Activated CD8-positive, alpha-beta memory T cell treated with anti-CD3 and anti-CD28 coated beads, Interleukin-2, amount 50 U/mL, for 48 hours (primary cell): ENCODE measurements around the gene TULP1.
A peak's percentile ranks its signal among the peaks of the same experiment; 100 is the strongest.

ENCODE experiments used
- DNase-seq: peaks from one replicate; pipeline ENCODE4 v3.0.0-alpha.2; 2020

Gene TULP1

DNA sequence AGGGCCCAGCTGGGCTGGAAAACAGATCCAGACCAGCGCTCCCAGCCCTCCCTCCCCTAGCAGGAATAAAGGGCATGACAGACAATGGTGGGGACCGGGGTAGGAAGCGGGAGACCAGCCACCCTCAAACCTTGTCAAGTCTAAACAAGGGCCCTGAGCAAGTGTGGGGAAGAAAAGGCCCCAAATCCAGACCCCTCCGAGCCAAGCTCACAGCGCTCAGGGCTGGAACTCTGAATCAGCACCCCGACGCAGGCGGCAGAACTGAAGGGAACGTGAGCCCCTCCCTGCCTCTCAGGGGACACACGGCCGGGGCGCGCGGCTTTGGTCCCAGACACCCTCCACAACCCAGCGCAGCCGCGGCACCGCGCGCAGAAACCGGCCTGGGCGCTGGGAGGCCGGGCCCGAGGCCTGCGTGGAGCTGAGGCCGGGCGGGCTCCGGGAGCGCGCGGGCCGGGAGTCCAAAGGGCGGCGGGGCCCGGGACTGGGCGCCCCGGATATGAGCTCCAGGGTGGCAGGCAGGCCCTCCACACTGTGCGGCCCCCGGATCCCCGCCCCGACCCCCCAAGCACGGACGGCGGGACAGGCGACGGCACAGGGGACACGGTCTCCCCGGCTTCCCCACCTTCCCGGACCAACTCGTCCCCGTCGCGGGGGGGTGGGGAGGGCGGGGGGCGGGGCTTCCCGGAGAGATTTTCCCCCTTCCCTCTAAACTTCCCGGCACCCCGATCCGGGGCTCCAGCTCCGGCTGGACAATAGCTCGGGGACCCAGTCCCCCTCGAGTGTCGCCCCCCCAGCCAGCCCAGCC is 16.5 kb downstream of the TULP1 start:
- peak; percentile 62 for DNase-seq

DNA sequence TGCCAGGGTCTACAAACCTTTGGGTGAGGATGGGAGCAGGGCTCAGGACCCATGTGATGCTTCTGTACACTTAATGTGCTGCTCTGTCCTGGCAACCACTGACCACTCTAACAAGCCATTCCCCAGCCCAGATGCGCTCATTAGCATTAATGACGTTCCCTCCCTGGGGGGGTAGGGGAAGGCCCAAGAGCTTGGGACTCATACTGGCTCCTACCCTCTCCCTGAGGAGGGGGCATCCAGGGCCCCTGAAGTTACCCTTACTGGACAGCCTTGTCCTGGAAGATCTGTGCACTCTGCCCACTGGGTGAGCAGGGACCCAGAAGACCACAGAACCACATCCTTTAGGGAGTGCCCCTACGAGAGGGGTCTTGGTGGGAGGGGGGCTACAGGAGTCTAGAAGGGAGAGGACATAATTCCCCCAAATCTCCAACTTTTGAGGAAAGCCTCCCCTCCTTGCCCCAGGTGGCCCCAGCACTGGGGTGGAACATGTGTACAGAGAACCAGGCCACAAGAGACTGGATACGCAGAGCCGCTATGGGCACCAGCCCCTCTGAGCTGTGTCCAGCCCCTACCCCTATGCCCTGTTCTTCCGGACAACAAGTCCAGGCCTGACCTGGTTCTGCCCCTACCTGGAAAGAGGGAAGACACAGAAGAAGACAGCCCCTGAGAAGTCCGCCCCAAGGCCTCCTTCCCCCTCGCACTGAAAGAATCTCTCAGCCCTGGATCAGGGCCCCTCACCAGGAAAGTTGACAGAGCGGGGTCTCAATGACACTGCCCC is 17.2 kb downstream of the TULP1 start:
- no peak for DNase-seq

DNA sequence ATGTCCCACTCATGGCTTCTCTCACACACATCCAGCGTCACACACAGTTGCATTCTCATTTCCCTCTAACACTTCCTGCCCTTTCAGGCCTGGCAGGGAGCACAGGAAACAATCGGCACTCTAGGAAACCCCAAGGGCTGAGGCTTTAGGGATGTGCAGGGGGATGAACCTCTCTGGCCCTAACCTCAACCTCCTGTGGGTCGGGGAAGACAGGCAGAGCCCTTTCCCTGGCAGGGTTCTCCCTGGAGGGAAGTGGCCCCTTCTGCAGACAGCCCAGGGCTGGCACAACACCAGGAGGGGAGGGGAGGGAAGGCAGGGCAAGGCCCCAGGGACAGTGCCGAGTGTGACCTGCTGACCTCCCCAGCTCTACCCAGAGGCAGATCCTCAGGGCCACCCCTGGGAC is 18.5 kb downstream of the TULP1 start:
- DNase-seq, result no peak

DNA sequence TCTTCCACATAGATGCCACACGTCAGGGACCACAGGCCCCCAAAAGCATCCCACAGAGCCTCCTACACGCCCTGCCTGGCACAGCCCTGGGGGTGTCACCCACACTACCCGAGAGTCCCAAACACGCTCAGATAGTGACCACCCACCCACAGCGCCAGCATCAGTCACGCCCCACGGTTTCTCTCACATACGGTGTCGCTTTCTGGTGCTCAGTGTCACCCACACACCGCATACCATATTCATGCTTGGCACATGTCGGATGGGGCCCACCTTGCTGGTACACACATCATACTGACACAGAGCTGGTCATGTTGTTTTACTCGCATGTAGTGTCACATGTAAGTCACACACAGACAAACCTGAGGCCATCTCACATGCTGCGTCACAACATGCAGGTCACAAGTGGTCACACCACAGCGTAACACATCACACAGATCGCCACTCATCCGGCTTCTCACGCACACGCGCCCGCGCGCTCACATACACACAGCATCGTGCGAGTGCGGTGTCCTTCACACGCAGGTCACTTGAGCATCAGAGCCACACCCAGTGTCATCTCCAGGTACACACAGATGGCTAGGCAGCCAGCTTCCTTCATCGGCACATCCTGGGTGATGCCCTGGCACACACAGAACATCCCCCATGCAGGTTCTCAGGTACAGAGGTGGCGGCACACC is 19.3 kb downstream of the TULP1 start:
- DNase-seq, result no peak

DNA sequence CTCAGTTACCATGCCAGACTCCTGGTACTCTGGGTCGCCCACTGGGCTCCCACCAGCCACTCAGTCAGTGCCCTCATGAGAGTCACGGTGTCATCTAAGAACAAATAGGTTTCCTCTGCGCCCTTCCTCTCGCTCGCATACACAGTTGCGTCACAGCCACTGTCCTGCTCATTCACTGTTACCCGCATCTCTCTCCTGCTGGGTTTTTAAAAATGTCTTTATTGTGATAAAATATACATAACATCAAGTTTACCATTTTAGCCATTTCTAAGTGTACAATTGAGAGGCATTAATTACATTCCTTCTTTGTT is 19.8 kb downstream of the TULP1 start:
- no peak for DNase-seq

DNA sequence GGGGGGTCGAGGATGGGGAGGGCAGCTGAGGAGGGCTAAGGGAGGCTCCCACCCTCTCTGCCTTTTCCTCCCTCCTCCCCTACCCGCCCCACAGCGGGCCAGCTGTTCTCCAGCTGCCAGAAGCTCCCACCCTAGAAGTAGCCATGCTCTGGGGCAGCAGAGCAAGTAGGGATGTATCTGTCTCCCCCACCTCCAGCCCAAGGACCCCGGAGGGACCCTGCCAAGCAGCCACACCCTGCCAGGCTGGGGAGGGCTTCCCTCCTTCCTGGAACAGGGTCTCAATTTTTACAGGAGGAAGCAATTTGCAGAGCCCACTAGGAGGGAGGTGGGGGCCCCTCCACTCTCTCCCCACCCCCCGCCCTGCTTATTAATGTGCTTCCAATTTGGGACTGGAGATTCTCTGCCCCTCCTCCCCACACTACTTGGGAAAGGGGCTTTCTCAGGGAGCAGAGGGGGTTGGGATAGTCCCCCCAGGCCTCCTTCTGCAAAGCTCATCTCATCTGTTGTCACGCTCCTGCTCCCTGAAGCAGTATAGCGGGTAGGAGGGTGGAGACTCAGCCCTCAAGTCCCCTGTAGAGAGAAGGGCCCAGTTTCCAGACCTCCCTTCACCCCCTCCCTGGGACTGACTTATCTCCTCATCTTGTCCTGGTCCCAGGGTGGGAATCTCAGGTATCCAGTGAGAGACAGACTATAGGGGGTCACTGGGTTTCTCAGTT is 20.3 kb downstream of the TULP1 start:
- no peak for DNase-seq

DNA sequence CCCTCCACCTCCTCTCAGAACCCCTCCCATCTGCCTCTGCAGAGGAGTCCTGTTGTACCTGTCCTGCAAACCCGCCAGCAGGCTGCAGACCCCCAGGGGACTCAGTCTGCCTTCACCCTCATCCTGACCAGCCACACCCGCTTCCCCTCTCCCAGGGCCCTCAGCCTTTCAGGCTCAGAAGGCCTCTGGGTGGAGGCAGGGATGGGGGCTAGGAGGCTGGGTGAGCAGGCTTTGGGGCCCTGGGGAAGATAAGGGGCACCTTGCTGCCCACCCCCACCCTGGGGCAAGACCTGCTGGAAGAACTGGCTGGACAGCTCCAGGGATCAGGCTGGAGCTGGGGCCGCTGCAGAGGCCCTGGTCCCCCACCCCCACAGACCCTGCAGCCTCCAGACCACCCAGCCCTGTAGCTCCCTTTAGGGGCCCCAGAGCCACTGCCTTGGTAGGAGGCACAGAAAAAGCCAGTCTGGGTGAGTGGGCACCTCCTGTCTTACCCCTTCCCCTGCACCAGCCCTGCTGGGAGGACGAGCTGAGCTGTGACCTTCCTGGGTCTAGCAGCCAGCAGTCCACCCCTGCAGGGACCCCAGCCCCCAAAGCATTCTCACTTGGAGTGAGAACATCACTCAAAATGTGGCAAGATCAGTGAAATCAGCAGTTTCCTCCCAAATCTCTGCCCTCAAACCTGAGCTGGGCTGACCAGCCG is 21.0 kb downstream of the TULP1 start:
- DNase-seq, result no peak

DNA sequence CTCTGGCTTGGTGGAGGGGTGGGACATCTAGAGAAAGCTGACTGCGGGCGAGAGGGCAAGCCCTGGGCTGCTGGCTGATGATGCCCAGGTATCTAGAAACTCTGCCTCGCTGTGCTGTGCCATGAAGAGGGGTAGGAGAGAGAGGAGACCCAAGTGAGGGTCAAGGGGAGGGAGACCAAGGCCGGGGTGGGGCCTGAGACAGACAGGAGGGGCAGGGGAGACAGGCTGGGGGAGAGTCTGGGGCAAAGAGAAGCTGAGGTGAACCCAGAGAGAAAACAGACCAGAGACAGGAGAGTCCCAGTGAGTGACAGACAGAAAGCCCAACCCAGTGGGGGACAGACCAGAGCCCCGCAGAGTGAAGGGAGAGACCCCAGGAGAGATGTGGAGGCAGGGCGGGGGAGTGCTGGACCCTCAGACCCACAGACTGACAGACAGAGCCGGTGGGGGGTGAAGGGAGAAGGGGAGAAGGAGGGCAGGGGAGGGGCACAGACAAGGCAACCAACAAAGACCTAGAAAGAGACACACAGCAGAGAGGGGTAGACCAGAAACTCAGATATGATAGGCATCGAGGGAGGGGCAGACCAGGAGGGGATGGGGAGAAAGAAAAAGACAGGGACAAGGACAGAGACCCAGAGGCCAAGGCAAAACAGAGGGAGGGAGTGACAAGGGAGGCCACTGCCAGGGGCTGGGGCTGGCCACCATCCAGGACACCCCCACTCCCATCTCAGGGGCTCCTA is 21.7 kb downstream of the TULP1 start:
- no peak for DNase-seq

DNA sequence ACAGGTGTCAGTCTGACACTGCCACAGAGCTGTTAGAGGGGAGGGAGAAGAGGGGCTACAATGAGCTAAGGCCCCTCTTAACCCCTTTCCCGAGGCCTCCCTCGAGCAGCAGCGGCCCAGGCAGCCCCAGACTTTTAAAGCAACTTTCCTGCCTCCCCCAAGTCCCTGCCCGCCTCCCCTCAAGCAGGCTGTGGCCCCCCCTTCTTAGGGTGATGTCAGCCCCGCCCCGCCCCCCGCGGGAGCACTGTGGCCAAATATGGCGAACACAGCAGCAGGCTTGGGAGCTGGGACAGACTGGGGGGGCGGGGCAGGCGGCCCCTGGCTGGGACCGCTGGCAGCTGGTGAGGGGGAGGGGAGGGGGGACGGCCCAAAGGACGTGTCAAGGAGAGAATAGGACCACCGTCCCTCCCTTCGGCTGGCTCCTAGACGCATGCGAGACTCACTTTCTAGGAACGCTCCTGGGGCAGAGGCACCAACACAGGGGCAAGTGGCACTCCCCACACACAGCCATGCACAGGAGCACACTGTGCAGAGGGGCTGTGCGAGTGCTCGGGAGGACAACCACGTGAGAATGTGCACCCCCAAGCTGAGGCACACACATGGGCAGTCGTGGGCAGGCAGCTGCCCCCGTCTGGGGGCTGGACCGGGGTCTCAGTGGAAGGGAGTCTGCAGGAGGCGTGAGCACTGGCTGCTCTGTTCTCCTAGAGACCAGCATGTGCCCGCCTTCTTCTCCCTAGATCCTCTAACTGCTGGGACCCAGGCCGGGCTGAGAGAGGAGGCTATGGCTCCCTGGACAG is 22.5 kb downstream of the TULP1 start:
- DNase-seq, result no peak

DNA sequence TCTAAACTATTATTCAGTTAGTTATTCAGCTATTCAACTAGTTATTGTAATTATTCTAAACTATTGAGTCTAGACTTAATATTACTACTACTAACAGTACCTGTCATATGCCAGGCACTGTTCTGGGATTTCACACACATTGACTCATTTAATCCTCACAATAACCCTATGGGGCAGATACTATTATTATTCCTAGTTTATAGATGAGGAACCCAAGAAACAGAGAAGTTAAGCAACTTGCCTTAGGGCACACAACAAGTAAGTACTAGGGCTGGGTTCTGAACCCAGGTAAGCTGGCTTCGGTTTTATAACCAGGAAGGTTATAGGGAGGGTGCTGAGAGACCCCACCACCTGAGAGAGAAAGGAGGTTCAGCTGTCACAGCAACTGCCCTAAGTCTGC is 23.6 kb downstream of the TULP1 start:
- DNase-seq, result no peak

DNA sequence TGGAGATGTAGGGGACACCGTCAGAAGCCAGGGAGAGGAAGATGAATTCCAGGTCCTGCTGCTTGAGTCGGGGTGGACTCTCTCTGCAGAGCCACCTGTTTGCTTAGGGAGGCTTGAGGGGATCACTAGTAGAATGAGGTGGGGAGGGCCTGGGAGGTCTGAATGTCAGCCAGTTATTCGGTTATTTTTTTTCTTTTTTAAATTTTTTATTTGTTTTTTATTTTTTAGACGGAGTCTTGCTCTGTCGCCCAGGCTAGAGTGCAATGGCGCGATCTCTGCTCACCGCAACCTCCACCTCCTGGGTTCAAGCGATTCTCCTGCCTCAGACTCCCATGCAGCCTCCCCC is 24.2 kb downstream of the TULP1 start:
- no peak for DNase-seq

DNA sequence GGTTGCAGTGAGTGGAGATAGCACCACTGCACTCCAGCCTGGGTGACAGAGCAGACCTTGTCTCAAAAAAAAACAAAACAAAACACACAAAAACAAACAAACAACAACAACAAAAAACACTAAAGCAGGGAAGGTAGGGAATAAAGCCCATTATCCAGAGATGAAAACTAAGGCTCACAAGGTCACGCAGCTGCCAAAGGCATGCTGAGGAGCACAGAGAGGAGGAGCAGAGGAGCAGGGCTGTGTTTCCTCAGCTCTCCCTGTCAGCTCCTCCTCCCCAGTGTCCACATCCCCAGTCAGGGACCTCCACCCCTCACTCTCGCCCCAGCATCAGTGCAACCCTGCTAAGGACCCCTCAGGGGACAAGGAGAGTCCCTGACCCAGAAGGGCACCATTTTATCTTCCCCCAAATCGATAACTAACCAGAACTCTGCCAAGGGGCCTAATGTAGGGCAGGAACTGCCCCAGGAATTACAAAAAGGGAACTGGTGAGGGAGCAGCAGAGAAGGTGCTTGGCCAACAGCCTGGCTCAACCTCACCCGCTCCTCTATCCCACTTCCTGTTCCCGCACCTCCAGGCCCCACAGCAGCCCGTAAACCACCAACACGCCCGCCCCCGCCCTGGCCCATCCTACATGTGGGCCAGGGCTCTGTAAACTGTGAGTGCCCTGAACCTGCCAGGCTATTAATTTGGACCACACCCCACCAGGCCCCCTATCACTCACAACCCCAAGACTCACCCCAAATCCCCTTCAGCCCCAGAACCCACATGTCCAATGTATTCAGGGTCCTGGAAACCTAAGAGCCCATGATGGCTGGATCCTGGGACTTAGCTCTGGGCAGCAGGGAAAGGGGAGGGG is 24.8 kb downstream of the TULP1 start:
- DNase-seq, result no peak

DNA sequence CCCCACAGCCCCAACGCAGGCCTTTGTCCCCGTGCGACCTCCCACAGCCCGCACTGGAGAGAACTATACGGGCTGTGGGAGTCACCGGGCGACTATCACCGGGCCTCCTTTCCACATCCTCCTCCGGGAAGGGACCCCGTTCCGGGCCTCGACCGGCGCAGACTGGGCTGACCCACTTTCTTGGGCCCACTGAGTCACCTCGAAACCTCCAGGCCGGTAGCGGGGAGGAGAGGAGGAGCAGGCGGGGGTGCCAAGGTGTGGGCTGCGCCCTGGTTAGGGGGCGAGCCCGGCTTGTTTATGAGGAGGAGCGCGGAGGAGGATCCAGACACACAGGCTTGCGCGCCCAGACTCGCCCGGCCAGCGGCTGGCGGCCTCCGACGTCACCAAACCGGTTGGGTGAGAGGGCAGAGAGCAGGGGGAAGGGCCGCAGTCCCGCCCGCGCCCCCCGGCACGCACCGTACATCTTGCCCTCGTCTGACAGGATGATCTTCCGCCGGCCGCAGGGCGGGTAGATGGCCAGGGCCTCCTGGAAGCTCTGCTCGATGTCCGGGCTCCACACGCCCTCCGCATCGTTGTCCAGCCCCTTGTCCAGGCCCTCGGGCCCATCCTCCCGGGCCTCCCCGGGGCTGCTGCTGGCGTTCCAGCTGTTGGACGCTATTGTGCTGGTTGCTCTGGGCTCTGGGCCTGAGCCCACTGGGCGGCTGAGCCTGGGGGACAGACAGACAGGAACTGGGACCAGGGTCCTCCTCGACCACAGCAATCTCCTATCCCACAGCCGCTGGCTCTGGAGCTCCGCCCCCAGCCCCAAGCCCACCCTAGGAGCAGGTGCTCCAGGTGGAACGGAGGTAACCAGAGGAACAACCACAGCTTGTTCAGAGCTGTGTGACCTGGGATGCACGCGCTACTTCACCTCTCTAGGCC is 26.4 kb downstream of the TULP1 start:
- no peak for DNase-seq

DNA sequence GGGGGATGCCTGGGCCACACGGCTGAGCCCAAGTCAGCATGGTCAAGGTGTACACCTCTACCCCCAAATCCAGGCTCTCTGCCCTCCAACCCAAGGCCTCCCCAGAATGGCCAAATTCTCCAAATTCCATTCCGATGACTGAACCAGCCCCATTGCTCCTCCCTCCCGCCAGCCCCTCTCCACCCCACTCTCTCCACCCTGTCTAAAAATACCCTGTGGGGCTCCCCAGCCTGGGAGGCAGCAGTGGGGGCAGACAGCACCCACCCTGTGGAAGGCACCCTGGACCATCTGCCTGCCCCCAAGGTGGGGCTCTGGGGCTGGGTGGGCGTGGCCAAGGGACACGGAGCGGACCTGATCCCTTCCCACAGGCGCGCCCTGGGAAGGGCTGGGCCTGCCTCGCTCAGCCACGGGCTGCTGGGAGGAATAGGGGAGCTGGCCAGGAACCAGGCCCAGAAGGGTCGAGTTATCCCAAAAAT is 27.3 kb downstream of the TULP1 start:
- DNase-seq, result no peak

DNA sequence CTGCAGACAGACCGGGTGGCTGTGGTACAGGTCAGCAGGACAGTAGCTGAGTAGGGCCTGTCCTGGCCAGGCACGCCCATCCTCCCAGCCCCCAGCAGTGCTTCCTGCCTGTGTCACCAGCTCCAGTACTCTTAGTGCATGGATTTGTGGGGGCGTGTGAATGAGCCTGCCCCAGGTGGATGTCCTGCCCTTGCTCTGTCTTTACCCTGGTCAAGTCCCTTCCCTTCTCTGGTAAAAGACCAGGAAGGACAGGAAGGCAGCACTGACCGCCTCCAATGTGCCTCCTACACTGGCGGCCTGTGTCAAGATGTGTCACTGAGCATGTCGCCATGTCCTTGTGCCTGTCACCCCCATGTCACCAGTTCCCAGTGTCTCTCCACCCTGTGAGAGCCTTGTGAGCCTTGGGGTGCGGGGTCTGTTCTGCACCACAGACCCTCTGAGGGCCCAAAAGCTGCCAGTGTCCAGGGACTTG is 27.7 kb downstream of the TULP1 start:
- no peak for DNase-seq

DNA sequence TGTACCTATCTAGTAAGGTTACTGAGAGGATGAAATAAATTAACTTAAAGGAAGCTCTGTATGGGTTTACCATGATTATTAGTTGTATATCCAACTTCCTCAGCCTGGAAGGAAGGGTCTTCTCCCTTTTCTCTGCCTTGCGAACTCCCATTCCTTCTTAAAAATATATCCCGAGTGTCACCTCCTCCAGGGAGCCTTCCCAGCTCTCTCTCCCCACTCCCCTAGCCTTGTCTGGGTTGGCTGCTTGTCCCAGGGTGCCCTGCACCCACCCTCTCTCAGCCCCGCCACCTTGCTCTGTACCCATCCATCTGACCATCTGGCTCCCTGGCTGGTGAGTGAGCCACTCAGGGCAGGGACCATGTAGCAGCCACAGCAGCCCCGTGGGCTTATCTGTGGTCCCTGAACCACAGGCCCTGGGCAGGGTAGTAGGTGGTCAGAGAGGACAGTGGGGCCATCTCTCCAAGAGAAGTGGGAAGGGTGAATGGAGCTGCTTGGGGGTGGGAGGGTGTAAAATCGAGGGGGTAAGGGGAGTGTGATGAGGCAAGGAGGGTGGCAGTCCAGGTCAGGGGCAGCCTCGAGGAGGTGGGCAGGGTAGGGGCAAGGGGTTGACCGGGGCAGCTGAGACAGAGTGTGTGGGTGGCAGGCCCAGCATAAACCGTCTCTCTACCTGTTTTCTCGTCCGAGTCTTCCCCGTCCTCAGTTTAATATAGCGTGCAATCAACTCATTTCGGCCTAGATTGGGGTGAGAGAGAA is 28.6 kb downstream of the TULP1 start:
- DNase-seq, result no peak

DNA sequence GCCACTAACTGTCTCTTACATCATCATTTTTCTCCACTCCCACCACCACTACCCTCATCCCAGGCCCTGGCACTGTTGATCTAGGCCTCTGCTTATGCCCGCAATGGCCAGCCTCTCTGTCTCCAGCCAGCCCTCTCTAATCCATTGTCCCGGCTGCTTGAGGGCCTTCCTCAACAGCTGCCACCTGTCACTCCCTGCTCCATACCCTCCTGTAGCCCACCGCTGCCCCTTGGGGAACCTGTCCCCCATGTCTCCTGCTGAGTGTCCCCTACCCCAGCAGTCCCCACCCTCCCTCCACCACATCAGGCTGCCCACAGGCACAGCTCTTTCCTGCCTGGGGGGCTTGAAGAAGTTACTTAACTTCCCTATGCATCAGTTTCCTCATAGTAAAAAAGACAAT is 29.2 kb downstream of the TULP1 start:
- DNase-seq, result no peak

DNA sequence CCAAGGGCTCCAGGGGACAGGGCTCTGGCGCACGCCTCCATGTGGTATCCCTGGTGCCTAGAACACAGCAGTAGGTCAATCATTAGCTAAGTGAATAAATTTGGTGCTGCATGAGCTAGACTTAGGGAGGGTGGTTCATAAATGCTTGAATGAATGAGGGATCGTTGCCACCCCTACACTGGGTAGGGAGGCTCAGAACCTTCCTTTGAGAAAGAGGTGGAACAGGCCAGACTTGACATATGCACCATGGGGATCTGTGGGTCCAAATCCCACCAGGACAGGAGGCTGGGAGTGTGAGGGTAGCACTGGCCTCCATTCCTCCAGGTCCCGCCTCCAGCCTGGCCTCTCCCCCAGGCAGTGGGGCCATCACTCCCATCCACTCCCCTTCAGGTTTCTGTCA is 29.6 kb downstream of the TULP1 start:
- no peak for DNase-seq
